ENCODE results near the gene ALDH3A2.
"Not testable (repeated sequence)": the region's sequence is repeated elsewhere in the genome, so short reads cannot be mapped to it uniquely, and the experiment has no call there.

The ALDH3A2 gene

GRCh38 chr17:19683117-19683516 is 34.6 kb downstream of the ALDH3A2 start:
- DNase-seq, result no peak

GRCh38 chr17:19684909-19685580 is 36.5 kb downstream of the ALDH3A2 start:
- DNase-seq, result not testable (repeated sequence)

- no peak for DNase-seq
Measured at GRCh38 chr17:19686400-19687090, 38.0 kb downstream of the ALDH3A2 start.

GRCh38 chr17:19702217-19702641 is 53.7 kb downstream of the ALDH3A2 start:
- DNase-seq, result no peak

- no peak for DNase-seq
Measured at GRCh38 chr17:19703106-19703827, 54.7 kb downstream of the ALDH3A2 start.

- DNase-seq, result no peak
Measured at GRCh38 chr17:19703828-19704613, 55.5 kb downstream of the ALDH3A2 start.

GRCh38 chr17:19705201-19705600 is 56.6 kb downstream of the ALDH3A2 start:
- no peak for DNase-seq

- no peak for DNase-seq
Measured at GRCh38 chr17:19705771-19706770, 57.5 kb downstream of the ALDH3A2 start.

GRCh38 chr17:19706791-19707727 is 58.5 kb downstream of the ALDH3A2 start:
- DNase-seq, result no peak

- DNase-seq, result no peak
Measured at GRCh38 chr17:19707728-19708221, 59.2 kb downstream of the ALDH3A2 start.

GRCh38 chr17:19708431-19709175 is 60.1 kb downstream of the ALDH3A2 start:
- no peak for DNase-seq

- DNase-seq, result no peak
Measured at GRCh38 chr17:19709841-19710240, 61.3 kb downstream of the ALDH3A2 start.

GRCh38 chr17:19712436-19713004 is 64.0 kb downstream of the ALDH3A2 start:
- DNase-seq, result no peak

GRCh38 chr17:19713462-19713861 is 64.9 kb downstream of the ALDH3A2 start:
- DNase-seq, result no peak

- DNase-seq, result no peak
Measured at GRCh38 chr17:19713901-19714361, 65.4 kb downstream of the ALDH3A2 start.

- DNase-seq, result no peak
Measured at GRCh38 chr17:19714542-19715411, 66.2 kb downstream of the ALDH3A2 start.

- DNase-seq, result no peak
Measured at GRCh38 chr17:19716108-19717030, 67.8 kb downstream of the ALDH3A2 start, which contains the start of gene SLC47A2. Gene SLC47A2 (minus strand): TSS chr17:19716584. CDS start chr17:19716555, 29 bp downstream.
